ENCODE results near the gene MTG2.

DNA sequence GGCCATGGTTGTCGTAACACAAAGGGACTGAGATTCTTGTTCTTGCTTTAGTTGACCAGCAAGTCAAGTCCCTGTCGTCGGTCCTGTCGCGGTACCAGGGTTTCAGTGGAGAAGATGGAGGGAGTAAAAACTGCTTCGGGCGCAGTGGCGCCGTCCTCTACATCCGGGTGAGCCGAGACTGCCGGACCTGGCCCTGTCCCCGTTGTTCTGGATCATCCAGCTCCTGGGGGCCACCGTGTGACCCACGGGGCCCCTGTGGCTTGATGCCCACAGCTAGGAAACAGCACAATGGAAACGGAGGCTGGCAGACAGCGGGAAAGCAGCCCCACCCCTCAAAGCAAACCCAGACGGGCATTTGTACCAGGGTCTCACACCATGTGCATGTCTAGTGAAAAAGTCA, 15.0 kb downstream of the MTG2 start:
- TF ChIP-seq CTCF (IDR thresholded peaks at IDR 0.05) (no peak), POLR2A (IDR thresholded peaks at IDR 0.05) (no peak), POLR2AphosphoS5 (IDR thresholded peaks at IDR 0.05) (no peak)
